ENCODE measurements around the gene SEMA5A. TPM values are rescaled to one million over a fixed set of nuclear protein-coding genes. Genes with fewer than 3 reads are reported as not detected.

The SEMA5A gene
- polyA plus RNA-seq, 3 donors = not detected

DNA sequence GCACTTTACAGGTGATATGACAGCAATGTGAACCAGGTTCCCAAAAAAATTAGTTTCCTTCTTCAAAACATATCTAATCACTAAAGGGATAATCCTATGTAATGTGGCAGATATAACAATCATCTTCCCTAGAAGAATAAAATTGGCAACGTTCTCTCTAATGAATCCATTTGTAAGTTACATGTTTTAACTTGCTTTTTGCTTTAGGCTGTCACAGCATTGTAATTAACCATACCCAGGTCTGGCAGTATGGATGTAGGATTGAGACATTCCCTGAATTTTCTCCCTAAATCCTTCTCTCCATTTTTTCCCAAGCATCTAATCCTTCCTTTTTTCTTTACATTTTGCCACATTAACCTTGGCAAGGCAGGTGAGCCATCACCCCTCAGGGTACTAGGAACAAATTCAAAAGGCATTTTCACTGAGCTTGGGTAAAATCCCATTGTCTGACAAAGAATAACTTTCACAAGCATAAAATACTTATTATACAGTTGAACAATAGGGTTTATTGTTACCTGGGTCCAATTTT, 548.3 kb downstream of the SEMA5A start:
- H3K27me3 Mint-ChIP-seq (ENCODE audit: low read depth in 3 of 3) = peaks cover 0 to 2% (median 0%) of the 10 kb centered on the region in 3 donors
- Histone ChIP-seq H3K36me3 (replicated peaks in 1 of 2; ENCODE audit: control insufficient read depth in 1 of 2, insufficient read depth in 2 of 2, low read length in 2 of 2) (no peaks in the 10 kb centered on the region), H3K27ac (ENCODE audit: low read depth in 1 of 2, low read length in 2 of 2) (no peak overlapping the region), H3K27me3 (ENCODE audit: control insufficient read depth in 2 of 2, insufficient read depth in 2 of 2, low read length in 2 of 2) (no peaks in the 10 kb centered on the region), H3K9ac (ENCODE audit: insufficient read depth, low read length, poor library complexity, severe bottlenecking) (no peak overlapping the region), H4K20me1 (ENCODE audit: insufficient read depth, low read length) (no peaks in the 10 kb centered on the region), H2AFZ (ENCODE audit: insufficient read depth, low read depth, low read length, poor library complexity, severe bottlenecking) (no peak overlapping the region), H3K4me1 (ENCODE audit: control insufficient read depth in 1 of 2, insufficient read depth in 2 of 2, low read length in 2 of 2) (no peaks in the 10 kb centered on the region), H3K79me2 (ENCODE audit: insufficient read depth, low read length) (no peaks in the 10 kb centered on the region), H3K4me3 (replicated peaks in 1 of 3; ENCODE audit: low read depth in 2 of 3, low read length in 3 of 3) (no peak overlapping the region), H3K4me2 (replicated peaks; ENCODE audit: extremely low read depth, low read length, poor library complexity, severe bottlenecking) (no peak overlapping the region), H3K9me3 (replicated peaks in 1 of 2; ENCODE audit: control insufficient read depth in 1 of 2, insufficient read depth in 1 of 2, low read length in 2 of 2) (peaks cover 0 to 4% of the 10 kb centered on the region in 2 donors)
- DNase-seq = no peak
- peaks cover 1 to 13% (median 7%) of the 10 kb centered on the region in 7 donors for H3K9me3 Mint-ChIP-seq
- H3K4me1 Mint-ChIP-seq = no peaks in the 10 kb centered on the region
- no CpG with 5 or more reads among the region's 1 CpG for WGBS (ENCODE audit: insufficient coverage)
- no peak for TF ChIP-seq CTCF (IDR thresholded peaks at IDR 0.05)
- H3K36me3 Mint-ChIP-seq = no peaks in the 10 kb centered on the region
- intact Hi-C loops (cut with micrococcal nuclease) = no loop called here
- H3K4me3 Mint-ChIP-seq = no peak overlapping the region
- H3K27ac Mint-ChIP-seq = no peak overlapping the region

- no peak overlapping the region for H3K27ac Mint-ChIP-seq
- H3K36me3 Mint-ChIP-seq = no peaks in the 10 kb centered on the region
- intact Hi-C loops (cut with micrococcal nuclease) = no loop called here
- no peaks in the 10 kb centered on the region for H3K4me1 Mint-ChIP-seq
- H3K4me3 Mint-ChIP-seq = no peak overlapping the region
- H3K27me3 ChIP-seq (ENCODE audit: control insufficient read depth in 2 of 2, insufficient read depth in 2 of 2, low read length in 2 of 2) = no peaks in the 10 kb centered on the region
- no peaks in the 10 kb centered on the region for H3K79me2 ChIP-seq (ENCODE audit: insufficient read depth, low read length)
- no peak overlapping the region for H3K9ac ChIP-seq (ENCODE audit: insufficient read depth, low read length, poor library complexity, severe bottlenecking)
- peaks cover 1 to 8% (median 4%) of the 10 kb centered on the region in 7 donors for H3K9me3 Mint-ChIP-seq
- no peak overlapping the region for H2AFZ ChIP-seq (ENCODE audit: insufficient read depth, low read depth, low read length, poor library complexity, severe bottlenecking)
- no peaks in the 10 kb centered on the region for H4K20me1 ChIP-seq (ENCODE audit: insufficient read depth, low read length)
- H3K4me2 ChIP-seq (replicated peaks; ENCODE audit: extremely low read depth, low read length, poor library complexity, severe bottlenecking) = no peak overlapping the region
- no peak overlapping the region for H3K27ac ChIP-seq (ENCODE audit: low read depth in 1 of 2, low read length in 2 of 2)
- no peak overlapping the region for H3K4me3 ChIP-seq (replicated peaks in 1 of 3; ENCODE audit: low read depth in 2 of 3, low read length in 3 of 3)
- TF ChIP-seq CTCF (IDR thresholded peaks at IDR 0.05) = no peak
- peaks cover 0 to 2% (median 0%) of the 10 kb centered on the region in 3 donors for H3K27me3 Mint-ChIP-seq (ENCODE audit: low read depth in 3 of 3)
- H3K36me3 ChIP-seq (replicated peaks in 1 of 2; ENCODE audit: control insufficient read depth in 1 of 2, insufficient read depth in 2 of 2, low read length in 2 of 2) = no peaks in the 10 kb centered on the region
- H3K4me1 ChIP-seq (ENCODE audit: control insufficient read depth in 1 of 2, insufficient read depth in 2 of 2, low read length in 2 of 2) = no peaks in the 10 kb centered on the region
- no peak for DNase-seq
- H3K9me3 ChIP-seq (replicated peaks in 1 of 2; ENCODE audit: control insufficient read depth in 1 of 2, insufficient read depth in 1 of 2, low read length in 2 of 2) = peaks cover 0 to 4% of the 10 kb centered on the region in 2 donors
These were observed 552.8 kb downstream of the SEMA5A start for GRCh38 chr5:8993031-8993430.

Small RNA genes within 50 kb of the gene (small RNA-seq; reads per million reads assigned to genes)
- gene MIR4636 (ENCODE audit: insufficient read length, low read depth) (not detected), gene SNORD123 (ENCODE audit: insufficient read length, low read depth) (not detected)

Other genes with a start within 250 kb of the SEMA5A start
- gene TAS2R1, start 84.3 kb upstream of the SEMA5A start, polyA plus RNA-seq = not detected